NT2/D1 (cell line): ENCODE results near the gene RXFP2.

ENCODE experiments used
- SUZ12 ChIP-seq: IDR thresholded peaks from 2 replicates; pipeline ENCODE4 v1.6.1; 2011; ENCODE audit not compliant: insufficient read length, insufficient read depth; ENCODE audit errors: extremely low read depth
- YY1 ChIP-seq: IDR thresholded peaks from 2 replicates; pipeline ENCODE4 v1.6.1; 2011; ENCODE audit not compliant: insufficient read length, insufficient read depth
- ZNF274 ChIP-seq: IDR thresholded peaks from 2 replicates; pipeline ENCODE4 v1.6.1; 2011; ENCODE audit warnings: mild to moderate bottlenecking, low read depth, low read length

DNA sequence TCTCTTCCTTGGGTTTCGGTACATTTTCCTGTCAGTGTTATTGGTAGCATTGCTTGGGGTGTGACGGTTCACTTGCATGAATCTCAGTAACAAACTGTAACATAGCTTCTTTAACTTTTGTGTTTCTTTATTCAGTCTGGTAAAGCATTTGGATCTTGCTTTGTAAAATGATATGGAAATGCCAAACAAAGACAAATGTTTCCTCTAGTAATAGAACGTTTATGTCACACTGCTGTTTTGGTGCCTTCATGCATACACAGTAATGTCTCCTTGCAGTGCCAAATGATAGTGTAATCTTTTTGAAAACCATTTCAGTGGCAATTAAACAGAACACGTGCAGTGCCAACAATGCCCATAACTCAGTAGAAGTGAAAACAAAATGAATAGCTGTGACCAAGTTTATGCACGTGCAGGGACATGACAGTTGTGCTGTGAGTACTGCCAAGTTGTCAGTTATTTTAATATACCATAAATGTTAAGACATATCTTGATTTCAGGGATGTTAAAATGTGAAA, 110.8 kb downstream of the RXFP2 start:
- TF ChIP-seq YY1 (no peak), ZNF274 (no peak), SUZ12 (no peak)
